ENCODE measurements around the gene KCNS1.

Gene KCNS1

GRCh38 chr20:45083127-45083526 lies 17.8 kb downstream of the KCNS1 start:
- Histone ChIP-seq H3K27ac (ENCODE audit: insufficient read depth, low read length, poor library complexity, severe bottlenecking) (no peak overlapping the region), H3K9me3 (ENCODE audit: control insufficient read depth, low read length) (no peaks in the 10 kb centered on the region), H3K4me3 (ENCODE audit: insufficient read depth, low read depth, low read length, poor library complexity, severe bottlenecking) (no peak overlapping the region), H3K36me3 (ENCODE audit: control insufficient read depth, insufficient read depth, low read length) (peaks cover 67% of the 10 kb centered on the region), H3K27me3 (replicated peaks; ENCODE audit: control insufficient read depth, insufficient read depth, low read length, poor library complexity, severe bottlenecking) (no peaks in the 10 kb centered on the region), H3K4me1 (ENCODE audit: control insufficient read depth, insufficient read depth, low read length, poor library complexity, severe bottlenecking) (no peaks in the 10 kb centered on the region)
- no peak for DNase-seq

DNA sequence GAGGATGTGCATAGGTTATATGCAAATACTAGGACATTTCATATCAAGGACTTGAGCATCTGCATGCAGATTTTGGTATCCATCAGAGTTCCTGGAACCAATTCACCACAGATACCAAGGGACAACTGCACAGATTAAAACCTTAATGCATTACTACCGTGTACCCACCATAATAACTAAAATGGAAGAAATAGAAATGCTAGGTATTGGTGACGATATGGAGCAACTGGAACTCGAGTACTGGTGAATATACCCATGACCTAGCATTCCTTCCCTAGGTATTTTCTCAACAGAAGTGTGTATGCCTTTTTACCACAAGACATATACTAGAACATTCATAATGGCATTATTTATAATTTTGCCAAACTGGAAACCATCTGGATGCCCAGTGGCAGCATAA lies 18.5 kb downstream of the KCNS1 start:
- no peak for DNase-seq
- Histone ChIP-seq H3K36me3 (ENCODE audit: control insufficient read depth, insufficient read depth, low read length) (peaks cover 73% of the 10 kb centered on the region), H3K27me3 (replicated peaks; ENCODE audit: control insufficient read depth, insufficient read depth, low read length, poor library complexity, severe bottlenecking) (no peaks in the 10 kb centered on the region), H3K4me1 (ENCODE audit: control insufficient read depth, insufficient read depth, low read length, poor library complexity, severe bottlenecking) (no peaks in the 10 kb centered on the region), H3K9me3 (ENCODE audit: control insufficient read depth, low read length) (no peaks in the 10 kb centered on the region), H3K4me3 (ENCODE audit: insufficient read depth, low read depth, low read length, poor library complexity, severe bottlenecking) (no peak overlapping the region), H3K27ac (ENCODE audit: insufficient read depth, low read length, poor library complexity, severe bottlenecking) (no peak overlapping the region)

DNA sequence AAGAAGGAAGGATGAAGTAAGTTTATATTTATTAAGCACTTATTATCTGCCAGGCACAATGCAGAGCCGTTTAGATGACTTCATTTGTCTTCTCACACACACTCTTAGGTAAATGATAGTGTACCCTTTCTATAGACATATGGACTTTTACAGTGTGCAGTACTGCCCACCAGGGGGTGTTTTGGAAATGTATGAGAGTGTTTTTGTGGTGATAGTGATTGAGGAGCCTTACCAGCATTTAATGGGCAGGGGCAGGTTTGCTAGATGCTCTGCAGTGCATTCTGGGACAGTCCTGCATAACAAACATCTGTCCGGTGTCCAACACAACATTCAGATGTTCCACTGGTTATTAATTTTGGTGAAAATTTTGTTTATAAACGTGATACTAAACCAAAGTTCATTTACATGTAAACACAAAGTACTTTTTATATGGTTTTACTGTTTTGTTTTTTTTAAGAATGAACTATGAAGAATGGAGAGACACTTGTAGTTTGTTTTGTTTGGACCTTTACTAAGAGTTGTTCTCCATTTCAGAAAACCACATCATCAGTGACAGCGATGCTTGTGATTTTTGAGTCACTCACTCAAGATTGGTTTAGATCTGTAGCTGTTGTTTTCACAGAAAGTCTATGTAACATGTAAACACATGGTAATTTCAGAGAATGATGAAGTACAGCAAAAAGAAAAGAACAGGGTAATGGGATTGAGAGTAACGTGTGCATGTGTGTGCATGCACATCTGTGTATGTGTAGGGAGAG lies 19.9 kb downstream of the KCNS1 start:
- no peaks in the 10 kb centered on the region for H3K9me3 ChIP-seq (ENCODE audit: control insufficient read depth, low read length)
- no peak overlapping the region for H3K27ac ChIP-seq (ENCODE audit: insufficient read depth, low read length, poor library complexity, severe bottlenecking)
- no peaks in the 10 kb centered on the region for H3K27me3 ChIP-seq (replicated peaks; ENCODE audit: control insufficient read depth, insufficient read depth, low read length, poor library complexity, severe bottlenecking)
- no peak overlapping the region for H3K4me3 ChIP-seq (ENCODE audit: insufficient read depth, low read depth, low read length, poor library complexity, severe bottlenecking)
- no peaks in the 10 kb centered on the region for H3K4me1 ChIP-seq (ENCODE audit: control insufficient read depth, insufficient read depth, low read length, poor library complexity, severe bottlenecking)
- DNase-seq, result no peak
- H3K36me3 ChIP-seq (ENCODE audit: control insufficient read depth, insufficient read depth, low read length), result peaks cover 80% of the 10 kb centered on the region

DNA sequence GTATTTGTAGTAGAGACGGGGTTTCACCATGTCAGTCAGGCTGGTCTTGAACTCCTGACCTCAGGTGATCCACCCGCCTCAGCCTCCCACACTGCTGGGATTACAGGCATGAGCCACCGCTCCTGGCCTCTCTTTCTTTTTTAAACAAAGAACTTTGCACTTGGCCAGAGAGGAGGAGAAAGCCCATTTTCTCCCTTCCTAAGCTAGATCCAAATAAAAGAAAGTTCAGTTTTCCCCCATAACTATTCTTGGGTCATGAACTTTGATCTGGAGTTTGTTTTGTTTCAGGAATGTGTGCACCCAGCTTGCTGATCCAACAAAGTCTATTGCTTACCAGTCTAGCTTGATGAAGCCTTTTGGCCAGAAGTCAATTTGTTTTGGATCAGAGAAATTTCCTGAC lies 23.4 kb downstream of the KCNS1 start:
- peaks cover 91% of the 10 kb centered on the region for H3K36me3 ChIP-seq (ENCODE audit: control insufficient read depth, insufficient read depth, low read length)
- no peaks in the 10 kb centered on the region for H3K4me1 ChIP-seq (ENCODE audit: control insufficient read depth, insufficient read depth, low read length, poor library complexity, severe bottlenecking)
- no peak for DNase-seq
- H3K27me3 ChIP-seq (replicated peaks; ENCODE audit: control insufficient read depth, insufficient read depth, low read length, poor library complexity, severe bottlenecking), result no peaks in the 10 kb centered on the region
- H3K27ac ChIP-seq (ENCODE audit: insufficient read depth, low read length, poor library complexity, severe bottlenecking), result no peak overlapping the region
- H3K4me3 ChIP-seq (ENCODE audit: insufficient read depth, low read depth, low read length, poor library complexity, severe bottlenecking), result no peak overlapping the region
- no peaks in the 10 kb centered on the region for H3K9me3 ChIP-seq (ENCODE audit: control insufficient read depth, low read length)

GRCh38 chr20:45073221-45073620 lies 27.7 kb downstream of the KCNS1 start:
- Histone ChIP-seq H3K4me3 (ENCODE audit: insufficient read depth, low read depth, low read length, poor library complexity, severe bottlenecking) (no peak overlapping the region), H3K27me3 (replicated peaks; ENCODE audit: control insufficient read depth, insufficient read depth, low read length, poor library complexity, severe bottlenecking) (no peaks in the 10 kb centered on the region), H3K27ac (ENCODE audit: insufficient read depth, low read length, poor library complexity, severe bottlenecking) (no peak overlapping the region), H3K9me3 (ENCODE audit: control insufficient read depth, low read length) (no peaks in the 10 kb centered on the region), H3K4me1 (ENCODE audit: control insufficient read depth, insufficient read depth, low read length, poor library complexity, severe bottlenecking) (no peaks in the 10 kb centered on the region), H3K36me3 (ENCODE audit: control insufficient read depth, insufficient read depth, low read length) (peaks cover 57% of the 10 kb centered on the region)
- no peak for DNase-seq

- Histone ChIP-seq H3K9me3 (ENCODE audit: control insufficient read depth, low read length) (no peaks in the 10 kb centered on the region), H3K27me3 (replicated peaks; ENCODE audit: control insufficient read depth, insufficient read depth, low read length, poor library complexity, severe bottlenecking) (no peaks in the 10 kb centered on the region), H3K4me3 (ENCODE audit: insufficient read depth, low read depth, low read length, poor library complexity, severe bottlenecking) (no peak overlapping the region), H3K36me3 (ENCODE audit: control insufficient read depth, insufficient read depth, low read length) (peaks cover 59% of the 10 kb centered on the region), H3K27ac (ENCODE audit: insufficient read depth, low read length, poor library complexity, severe bottlenecking) (no peak overlapping the region), H3K4me1 (ENCODE audit: control insufficient read depth, insufficient read depth, low read length, poor library complexity, severe bottlenecking) (no peaks in the 10 kb centered on the region)
- no peak for DNase-seq
Observed at GRCh38 chr20:45072066-45072465, 28.9 kb downstream of the KCNS1 start.

DNA sequence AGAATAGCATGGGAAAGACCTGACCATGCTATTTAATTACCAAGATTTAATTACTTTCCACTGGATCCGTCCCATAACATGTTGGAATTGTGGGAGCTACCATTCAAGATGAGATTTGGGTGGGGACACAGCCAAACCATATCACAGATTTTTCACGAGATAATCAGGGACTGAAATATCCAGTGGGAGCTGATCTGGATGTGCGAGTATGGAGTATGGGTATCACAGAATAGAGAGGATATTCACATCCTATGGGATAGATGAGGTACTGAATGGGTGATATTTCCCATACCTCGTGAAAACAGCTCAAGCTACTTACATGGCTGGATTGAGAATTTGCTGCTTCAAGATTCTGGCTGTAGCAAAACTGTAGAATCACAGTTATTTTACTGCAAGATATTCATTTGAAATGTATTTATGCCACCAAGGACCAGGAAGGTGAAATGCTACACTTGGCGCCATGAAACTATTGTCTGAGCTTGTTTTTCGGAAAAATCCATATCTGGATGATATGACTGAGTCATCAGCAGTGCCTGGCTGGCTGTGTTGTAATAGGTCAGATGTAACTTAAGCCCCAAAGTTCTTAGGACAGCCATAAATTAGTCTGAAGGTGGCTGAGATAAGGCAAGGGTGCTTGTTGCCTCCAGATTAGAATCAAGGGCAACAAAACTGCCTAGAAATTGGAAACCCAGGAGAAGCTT lies 29.8 kb downstream of the KCNS1 start:
- Histone ChIP-seq H3K27ac (ENCODE audit: insufficient read depth, low read length, poor library complexity, severe bottlenecking) (no peak overlapping the region), H3K4me3 (ENCODE audit: insufficient read depth, low read depth, low read length, poor library complexity, severe bottlenecking) (no peak overlapping the region), H3K36me3 (ENCODE audit: control insufficient read depth, insufficient read depth, low read length) (peaks cover 59% of the 10 kb centered on the region), H3K9me3 (ENCODE audit: control insufficient read depth, low read length) (no peaks in the 10 kb centered on the region), H3K27me3 (replicated peaks; ENCODE audit: control insufficient read depth, insufficient read depth, low read length, poor library complexity, severe bottlenecking) (no peaks in the 10 kb centered on the region), H3K4me1 (ENCODE audit: control insufficient read depth, insufficient read depth, low read length, poor library complexity, severe bottlenecking) (no peaks in the 10 kb centered on the region)
- no peak for DNase-seq

DNA sequence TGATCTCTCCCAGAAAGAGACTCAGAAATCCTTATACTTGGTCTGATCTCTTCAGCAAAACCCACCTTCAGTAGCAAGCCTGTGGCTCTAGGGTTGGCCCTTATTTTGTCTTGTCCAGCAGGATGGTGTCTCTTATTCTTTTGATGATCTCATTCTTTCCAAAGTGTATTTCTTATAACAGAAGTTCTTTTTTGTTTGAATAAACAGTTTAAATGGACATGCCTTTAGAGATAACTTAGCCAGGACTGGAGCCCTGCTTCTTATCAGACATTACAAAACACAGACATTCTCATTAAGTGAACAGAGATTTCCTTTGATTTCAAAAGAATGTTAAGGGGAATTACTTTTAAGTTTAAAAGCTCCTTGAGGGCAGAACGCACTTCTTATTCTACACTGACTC lies 31.7 kb downstream of the KCNS1 start:
- DNase-seq, result no peak
- Histone ChIP-seq H3K4me3 (ENCODE audit: insufficient read depth, low read depth, low read length, poor library complexity, severe bottlenecking) (no peak overlapping the region), H3K9me3 (ENCODE audit: control insufficient read depth, low read length) (no peaks in the 10 kb centered on the region), H3K36me3 (ENCODE audit: control insufficient read depth, insufficient read depth, low read length) (peaks cover 41% of the 10 kb centered on the region), H3K27me3 (replicated peaks; ENCODE audit: control insufficient read depth, insufficient read depth, low read length, poor library complexity, severe bottlenecking) (no peaks in the 10 kb centered on the region), H3K27ac (ENCODE audit: insufficient read depth, low read length, poor library complexity, severe bottlenecking) (no peak overlapping the region), H3K4me1 (ENCODE audit: control insufficient read depth, insufficient read depth, low read length, poor library complexity, severe bottlenecking) (no peaks in the 10 kb centered on the region)

- no peaks in the 10 kb centered on the region for H3K4me1 ChIP-seq (ENCODE audit: control insufficient read depth, insufficient read depth, low read length, poor library complexity, severe bottlenecking)
- H3K27ac ChIP-seq (ENCODE audit: insufficient read depth, low read length, poor library complexity, severe bottlenecking), result no peak overlapping the region
- H3K27me3 ChIP-seq (replicated peaks; ENCODE audit: control insufficient read depth, insufficient read depth, low read length, poor library complexity, severe bottlenecking), result no peaks in the 10 kb centered on the region
Observed at GRCh38 chr20:45067558-45067957, 33.4 kb downstream of the KCNS1 start.

GRCh38 chr20:45067087-45067486 lies 33.8 kb downstream of the KCNS1 start:
- Histone ChIP-seq H3K27me3 (replicated peaks; ENCODE audit: control insufficient read depth, insufficient read depth, low read length, poor library complexity, severe bottlenecking) (no peaks in the 10 kb centered on the region), H3K4me1 (ENCODE audit: control insufficient read depth, insufficient read depth, low read length, poor library complexity, severe bottlenecking) (no peaks in the 10 kb centered on the region), H3K9me3 (ENCODE audit: control insufficient read depth, low read length) (no peaks in the 10 kb centered on the region), H3K27ac (ENCODE audit: insufficient read depth, low read length, poor library complexity, severe bottlenecking) (no peak overlapping the region), H3K4me3 (ENCODE audit: insufficient read depth, low read depth, low read length, poor library complexity, severe bottlenecking) (no peak overlapping the region), H3K36me3 (ENCODE audit: control insufficient read depth, insufficient read depth, low read length) (peaks cover 30% of the 10 kb centered on the region)
- no peak for DNase-seq

More at GRCh38 chr20:45067558-45067957, 33.4 kb downstream of the KCNS1 start:
- Histone ChIP-seq H3K9me3 (ENCODE audit: control insufficient read depth, low read length) (no peaks in the 10 kb centered on the region), H3K4me3 (ENCODE audit: insufficient read depth, low read depth, low read length, poor library complexity, severe bottlenecking) (no peak overlapping the region), H3K36me3 (ENCODE audit: control insufficient read depth, insufficient read depth, low read length) (peaks cover 30% of the 10 kb centered on the region)
- no peak for DNase-seq

All from effector memory CD4-positive, alpha-beta T cell (primary cell).